AG08396 (cell line): Measurements from ENCODE around the gene MUS81.

ENCODE experiments used
- DNase-seq: peaks from one replicate; pipeline ENCODE4 v3.0.0; 2012; ENCODE audit warnings: low spot score, mixed read lengths

Gene MUS81

DNA sequence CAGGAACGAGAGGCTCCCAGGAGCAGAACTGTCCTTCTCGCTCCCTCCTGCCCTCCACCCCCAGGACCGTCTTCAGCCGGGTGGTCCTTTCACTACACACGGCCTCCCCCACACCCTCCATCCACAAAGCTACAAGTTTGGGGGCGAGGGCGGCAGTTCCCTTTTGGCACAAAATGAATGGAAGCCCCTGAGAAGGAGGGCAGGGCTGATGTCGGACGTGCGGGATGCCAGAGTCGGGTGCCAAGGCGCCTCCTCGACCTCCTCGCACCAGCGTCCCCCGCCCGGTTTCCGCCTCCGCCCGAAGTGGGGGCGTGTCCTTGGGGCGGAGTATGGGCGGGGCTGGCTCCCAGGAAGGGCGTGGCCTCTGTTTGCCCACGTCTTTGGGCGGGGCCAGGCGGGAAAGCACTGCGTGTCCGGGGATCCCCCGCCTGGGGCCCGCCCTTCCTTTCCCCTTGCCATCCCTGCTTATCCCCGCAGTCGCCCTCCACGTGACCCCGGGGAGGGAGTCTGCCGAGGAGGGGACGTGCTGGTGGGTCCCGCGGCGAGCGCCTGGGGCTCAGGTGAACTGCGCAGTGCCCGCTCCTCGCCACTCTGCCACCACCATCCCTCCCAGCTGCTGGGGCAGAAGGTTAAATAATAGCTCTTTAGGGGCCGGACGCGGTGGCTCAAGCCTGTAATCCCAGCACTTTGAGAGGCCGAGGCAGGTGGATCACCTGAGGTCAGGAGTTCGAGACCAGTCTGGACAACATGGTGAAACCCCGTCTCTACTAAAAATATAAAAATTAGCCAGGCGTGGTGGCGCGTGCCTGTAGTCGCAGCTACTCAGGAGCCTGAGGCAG is 13.3 kb downstream of the MUS81 start:
- DNase-seq: peak; percentile 96

- DNase-seq: no peak
Measured at GRCh38 chr11:65879617-65880016, 19.4 kb downstream of the MUS81 start, which contains the start of gene CTSW. CTSW (plus strand) TSS chr11:65879837; CDS start chr11:65879855, 18 bp downstream.

GRCh38 chr11:65880027-65880426 is 19.8 kb downstream of the MUS81 start:
- DNase-seq: no peak

GRCh38 chr11:65880844-65881421 is 20.7 kb downstream of the MUS81 start:
- no peak for DNase-seq

DNA sequence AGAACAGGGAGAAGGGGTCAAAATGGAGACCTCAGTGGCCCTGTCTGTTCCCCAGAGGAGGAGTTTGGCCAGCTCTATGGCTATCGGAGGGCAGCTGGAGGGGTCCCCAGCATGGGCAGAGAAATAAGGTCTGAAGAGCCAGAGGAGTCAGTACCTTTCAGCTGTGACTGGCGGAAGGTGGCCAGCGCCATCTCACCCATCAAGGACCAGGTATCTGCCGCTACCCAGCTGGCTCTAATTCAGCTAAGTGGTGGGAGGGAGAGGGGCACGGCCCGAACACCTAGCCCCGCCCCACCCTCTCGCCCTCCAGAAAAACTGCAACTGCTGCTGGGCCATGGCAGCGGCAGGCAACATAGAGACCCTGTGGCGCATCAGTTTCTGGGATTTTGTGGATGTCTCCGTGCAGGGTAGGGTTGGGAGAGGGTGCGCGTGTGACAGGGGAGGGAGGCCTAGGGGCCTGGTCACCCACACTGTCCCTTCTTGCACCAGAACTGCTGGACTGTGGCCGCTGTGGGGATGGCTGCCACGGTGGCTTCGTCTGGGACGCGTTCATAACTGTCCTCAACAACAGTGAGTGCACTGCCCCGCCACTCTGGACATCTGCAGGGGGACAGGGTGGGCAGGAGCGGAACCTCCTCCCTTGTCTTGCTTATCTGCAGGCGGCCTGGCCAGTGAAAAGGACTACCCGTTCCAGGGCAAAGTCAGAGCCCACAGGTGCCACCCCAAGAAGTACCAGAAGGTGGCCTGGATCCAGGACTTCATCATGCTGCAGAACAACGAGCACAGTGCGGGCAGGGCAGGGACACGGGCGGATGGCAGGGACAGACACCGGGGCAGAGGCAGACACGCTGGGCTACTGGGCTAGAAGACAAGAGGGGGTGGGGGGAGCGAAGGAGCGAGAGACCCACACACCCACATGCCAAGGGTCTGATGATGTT is 22.2 kb downstream of the MUS81 start:
- no peak for DNase-seq

GRCh38 chr11:65883058-65883761 is 23.0 kb downstream of the MUS81 start:
- DNase-seq: no peak

- DNase-seq: no peak
Measured at GRCh38 chr11:65883786-65884715, 23.8 kb downstream of the MUS81 start.

GRCh38 chr11:65884716-65885092 is 24.5 kb downstream of the MUS81 start:
- DNase-seq: peak; percentile 84

DNA sequence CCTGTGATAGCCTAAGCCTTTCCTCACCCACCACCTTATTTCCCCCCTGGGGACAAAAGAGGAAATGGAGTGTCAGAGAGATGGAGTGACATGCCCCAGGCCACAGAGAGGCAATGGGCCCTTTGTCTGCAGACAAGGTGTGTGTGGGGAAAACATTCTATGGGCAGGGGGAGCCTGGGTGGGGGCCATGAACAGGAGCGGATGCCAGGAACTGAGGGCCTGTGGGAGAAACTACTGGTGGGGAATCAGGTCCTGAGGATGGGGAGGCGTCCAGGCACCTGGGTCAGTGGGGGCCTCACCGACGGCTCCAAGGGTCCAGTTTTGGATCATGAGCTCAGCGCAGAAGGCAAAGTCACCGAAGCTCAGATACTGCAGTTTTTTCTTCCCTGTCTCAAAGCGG is 25.0 kb downstream of the MUS81 start:
- DNase-seq: no peak

DNA sequence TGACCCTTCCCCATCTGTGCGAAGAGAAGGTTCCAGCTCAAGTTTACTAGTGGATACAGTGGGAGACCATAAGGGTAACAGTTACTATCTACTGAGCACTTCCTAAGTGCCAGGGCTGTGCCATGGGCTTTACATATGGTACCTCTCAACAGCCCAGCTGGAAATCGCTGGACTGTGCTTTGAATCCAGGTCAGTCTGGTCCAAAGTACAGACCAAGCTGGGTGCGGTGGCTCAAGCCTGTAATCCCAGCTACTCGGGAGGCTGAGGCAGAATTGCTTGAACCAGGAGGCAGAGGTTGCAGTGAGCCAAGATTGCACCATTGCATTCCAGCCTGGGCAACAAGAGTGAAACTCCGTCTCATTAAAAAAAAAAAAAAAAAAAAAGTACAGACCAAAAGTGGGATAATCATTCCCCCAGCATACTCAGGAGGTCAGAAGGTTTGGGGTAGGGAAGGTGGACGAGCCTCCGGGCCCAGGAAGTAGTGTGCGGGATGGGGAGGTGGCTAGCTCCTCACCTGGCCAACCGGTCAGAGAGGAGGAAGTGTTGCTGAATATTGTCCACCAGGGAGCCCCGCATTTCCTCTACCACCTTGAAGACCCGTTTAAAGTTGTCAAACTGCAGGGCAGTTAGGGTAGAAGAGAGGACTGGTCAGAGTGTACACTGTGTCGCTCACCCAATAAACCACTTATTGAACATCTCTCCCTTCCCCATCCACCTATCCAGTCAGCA is 25.7 kb downstream of the MUS81 start:
- DNase-seq: no peak

GRCh38 chr11:65886826-65887722 is 26.8 kb downstream of the MUS81 start:
- DNase-seq: no peak

DNA sequence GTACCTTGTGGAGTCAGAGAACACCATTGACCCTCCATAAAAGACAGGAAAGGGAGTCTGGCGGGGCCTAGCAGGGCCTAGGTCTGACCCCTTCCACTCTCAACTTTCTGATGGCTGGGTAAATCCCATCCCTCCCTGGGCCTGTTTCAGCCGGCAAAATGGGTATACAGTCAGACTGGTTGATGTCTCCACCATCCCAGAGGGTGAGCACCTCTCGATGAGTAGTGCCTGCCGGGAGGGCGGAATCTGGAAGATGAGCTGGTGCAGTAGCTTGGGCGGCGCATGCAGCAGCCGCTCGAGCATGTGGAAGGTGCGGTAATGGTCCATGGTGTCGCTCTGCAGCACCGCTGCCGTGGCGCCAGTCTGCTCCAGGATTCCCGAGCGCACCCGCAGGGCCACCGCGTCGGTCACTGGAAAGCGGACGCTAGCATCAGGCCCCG is 27.5 kb downstream of the MUS81 start:
- DNase-seq: peak; percentile 63

DNA sequence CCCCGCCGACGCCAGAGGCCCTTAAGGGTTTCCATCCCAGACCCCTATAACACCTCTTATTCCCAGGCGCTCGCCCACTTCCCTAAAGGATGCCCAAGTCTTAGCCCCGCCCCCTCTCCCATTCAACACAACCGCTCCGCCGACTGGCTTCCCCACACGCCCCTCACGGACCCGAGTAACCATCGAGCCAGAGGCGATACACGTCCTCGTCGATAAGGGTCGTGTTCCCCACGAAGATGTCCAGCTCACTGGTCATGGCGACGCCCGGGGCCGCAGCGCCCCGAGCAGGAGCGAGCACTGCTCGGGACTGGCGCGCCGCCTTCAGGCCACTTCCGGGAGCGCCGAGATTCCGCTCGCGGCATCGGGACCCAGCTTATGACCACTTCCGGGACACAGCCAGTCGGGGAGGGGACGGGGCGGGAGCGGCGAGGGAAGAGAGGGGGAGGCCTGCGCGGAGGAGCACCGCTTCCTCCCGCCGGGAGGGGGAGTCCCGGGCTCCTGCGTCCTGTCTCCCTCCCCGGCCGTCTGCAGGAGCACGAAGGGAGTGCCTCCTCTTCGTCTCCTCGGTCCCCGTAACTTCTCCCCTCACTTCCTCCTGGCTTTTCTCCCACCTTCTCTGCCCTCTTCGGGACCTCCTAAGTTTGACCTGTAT is 28.1 kb downstream of the MUS81 start, which contains the start of gene FIBP:
TSS of gene FIBP (minus strand) at position 309 of the 652 bp plus-strand sequence. CDS start at position 256, 53 bp downstream.
- DNase-seq: peak; percentile 95

DNA sequence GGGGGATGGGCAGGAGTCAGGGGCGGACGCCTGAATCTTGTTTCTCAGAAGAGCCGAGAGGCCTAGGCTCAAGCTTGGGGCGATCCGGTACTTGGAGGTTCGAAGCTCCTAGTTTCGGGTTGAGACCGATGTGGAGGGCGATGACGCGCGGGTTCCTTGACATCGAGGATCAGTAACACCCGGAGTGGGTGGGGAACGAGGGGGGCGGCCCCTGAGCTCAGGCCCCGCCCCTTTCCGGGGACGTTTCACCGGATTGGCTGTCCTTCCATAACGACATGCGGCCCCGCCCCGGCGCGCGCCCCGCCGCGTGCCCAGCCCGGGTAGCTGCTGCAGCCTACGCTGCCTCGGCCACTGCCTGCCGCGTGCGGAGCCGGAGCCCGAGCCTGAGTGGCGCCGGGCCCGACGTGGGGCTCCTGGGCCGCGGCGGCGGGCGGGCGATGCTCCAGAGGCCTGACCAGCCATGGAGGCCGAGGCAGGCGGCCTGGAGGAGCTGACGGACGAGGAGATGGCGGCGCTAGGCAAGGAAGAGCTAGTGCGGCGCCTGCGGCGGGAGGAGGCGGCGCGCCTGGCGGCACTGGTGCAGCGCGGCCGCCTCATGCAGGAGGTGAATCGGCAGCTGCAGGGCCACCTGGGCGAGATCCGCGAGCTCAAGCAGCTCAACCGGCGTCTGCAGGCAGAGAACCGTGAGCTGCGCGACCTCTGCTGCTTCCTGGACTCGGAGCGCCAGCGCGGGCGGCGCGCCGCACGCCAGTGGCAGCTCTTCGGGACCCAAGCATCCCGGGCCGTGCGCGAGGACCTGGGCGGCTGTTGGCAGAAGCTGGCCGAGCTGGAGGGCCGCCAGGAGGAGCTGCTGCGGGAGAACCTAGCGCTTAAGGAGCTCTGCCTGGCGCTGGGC is 30.3 kb downstream of the MUS81 start, which contains the start of gene CCDC85B:
TSS of gene CCDC85B (plus strand) at position 350 of the 895 bp plus-strand sequence. CDS start at position 461, 111 bp downstream.
- DNase-seq: peak; percentile 94

DNA sequence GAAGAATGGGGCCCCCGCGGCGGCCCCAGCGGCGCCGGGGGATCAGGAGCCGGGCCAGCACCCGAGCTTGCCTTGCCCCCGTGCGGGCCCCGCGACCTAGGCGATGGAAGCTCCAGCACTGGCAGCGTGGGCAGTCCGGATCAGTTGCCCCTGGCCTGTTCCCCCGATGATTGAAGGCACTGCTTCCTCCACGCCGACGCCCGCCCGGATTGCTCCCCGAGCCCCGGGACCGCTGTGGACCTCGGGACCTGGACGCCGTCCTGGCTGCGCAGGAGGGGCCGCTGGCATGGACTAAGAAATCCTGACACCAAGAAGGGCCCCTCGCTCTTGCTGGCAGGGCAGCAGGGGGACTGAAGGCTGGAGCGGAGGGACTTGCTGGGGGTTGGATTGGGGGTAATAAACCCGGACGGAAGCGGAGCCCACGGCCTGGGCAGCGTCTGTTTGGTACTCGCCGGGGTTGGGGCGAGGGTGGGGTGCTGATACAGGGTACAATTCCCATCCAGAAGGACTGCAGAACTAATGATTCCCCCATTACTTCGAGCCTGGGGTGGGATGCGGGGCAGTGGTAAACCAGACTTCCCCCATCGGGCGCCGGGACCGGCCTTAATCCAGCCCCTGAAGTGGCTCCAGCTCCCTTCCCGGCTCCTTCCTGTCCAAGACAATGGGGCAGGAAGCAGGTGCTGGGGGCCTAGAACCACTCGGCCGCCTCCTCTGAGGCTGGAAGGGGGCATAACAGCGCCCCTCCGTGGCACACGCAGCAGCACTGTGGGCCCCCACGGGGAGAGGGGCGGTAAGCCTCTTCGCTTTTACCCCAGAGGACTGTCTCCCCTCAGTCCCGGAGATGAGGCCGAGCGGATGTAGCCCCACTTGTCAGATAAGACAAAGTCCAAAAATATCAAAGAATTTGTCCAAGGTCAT is 31.2 kb downstream of the MUS81 start:
- peak; percentile 46 for DNase-seq

DNA sequence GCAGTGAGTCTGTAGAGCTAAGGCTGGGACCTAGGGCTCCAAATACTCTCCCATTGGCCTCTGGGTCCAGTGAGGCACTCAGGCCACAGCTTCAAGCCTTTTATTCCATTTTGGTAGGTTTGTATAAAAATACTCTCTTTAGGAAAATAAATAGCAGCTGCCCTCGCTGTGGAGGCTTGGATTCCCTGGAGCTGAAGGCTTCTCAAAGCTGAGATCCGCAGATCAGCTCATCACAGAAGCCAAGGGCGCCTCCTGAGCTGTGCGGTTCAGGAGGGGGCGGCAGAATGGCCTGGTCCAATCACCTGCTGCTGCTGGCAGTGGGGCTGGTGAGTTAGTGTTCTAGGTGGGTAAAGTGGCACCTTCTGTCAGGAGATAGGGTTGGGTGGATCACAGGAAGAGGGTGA is 31.9 kb downstream of the MUS81 start:
- peak; percentile 35 for DNase-seq
